GM21619 (cell line): Measurements from ENCODE around the gene ATXN7L1.

ENCODE experiments used
- ATAC-seq: cut with Tn5 transposase; IDR thresholded peaks from one replicate; pipeline ENCODE4 v1.9.1; 2021; ENCODE audit not compliant: unreplicated experiment

ATXN7L1 gene

GRCh38 chr7:105653441-105654005 is 222.9 kb downstream of the ATXN7L1 start:
- ATAC-seq: no peak

- ATAC-seq: peak; percentile 86
Measured at GRCh38 chr7:105652359-105652993, 223.9 kb downstream of the ATXN7L1 start.

- no peak for ATAC-seq
Measured at GRCh38 chr7:105651798-105652197, 224.6 kb downstream of the ATXN7L1 start.

GRCh38 chr7:105650382-105650970 is 225.9 kb downstream of the ATXN7L1 start:
- no peak for ATAC-seq

- ATAC-seq: no peak
Measured at GRCh38 chr7:105649727-105650381, 226.5 kb downstream of the ATXN7L1 start.

GRCh38 chr7:105648561-105649401 is 227.6 kb downstream of the ATXN7L1 start:
- ATAC-seq: no peak

GRCh38 chr7:105647591-105647990 is 228.8 kb downstream of the ATXN7L1 start:
- ATAC-seq: no peak

- no peak for ATAC-seq
Measured at GRCh38 chr7:105644937-105645336, 231.5 kb downstream of the ATXN7L1 start.

- ATAC-seq: no peak
Measured at GRCh38 chr7:105643851-105644250, 232.5 kb downstream of the ATXN7L1 start.

- no peak for ATAC-seq
Measured at GRCh38 chr7:105643384-105643783, 233.0 kb downstream of the ATXN7L1 start.

GRCh38 chr7:105642264-105642663 is 234.1 kb downstream of the ATXN7L1 start:
- no peak for ATAC-seq

GRCh38 chr7:105640956-105641810 is 235.2 kb downstream of the ATXN7L1 start:
- ATAC-seq: no peak

- no peak for ATAC-seq
Measured at GRCh38 chr7:105639667-105640493, 236.5 kb downstream of the ATXN7L1 start.

- ATAC-seq: no peak
Measured at GRCh38 chr7:105638902-105639495, 237.4 kb downstream of the ATXN7L1 start.

- no peak for ATAC-seq
Measured at GRCh38 chr7:105638334-105638733, 238.1 kb downstream of the ATXN7L1 start.

- no peak for ATAC-seq
Measured at GRCh38 chr7:105637755-105638154, 238.6 kb downstream of the ATXN7L1 start.

- no peak for ATAC-seq
Measured at GRCh38 chr7:105636982-105637381, 239.4 kb downstream of the ATXN7L1 start.

GRCh38 chr7:105635197-105635596 is 241.2 kb downstream of the ATXN7L1 start:
- no peak for ATAC-seq

GRCh38 chr7:105625986-105626385 is 250.4 kb downstream of the ATXN7L1 start:
- ATAC-seq: no peak
